ENCODE data around the gene AMER3. TPM values are rescaled to one million over a fixed set of nuclear protein-coding genes. Genes with fewer than 3 reads are reported as not detected.

The AMER3 gene
- total RNA-seq, 1 donor from 2014 or later: 1.2 TPM

GRCh38 chr2:130756053-130756873 is 923 bp downstream of the AMER3 start:
- DNase-seq (ENCODE audit: low spot score): peak; percentile 16

- DNase-seq (ENCODE audit: low spot score): no peak
Measured at GRCh38 chr2:130756874-130757668, 1.7 kb downstream of the AMER3 start.

DNA sequence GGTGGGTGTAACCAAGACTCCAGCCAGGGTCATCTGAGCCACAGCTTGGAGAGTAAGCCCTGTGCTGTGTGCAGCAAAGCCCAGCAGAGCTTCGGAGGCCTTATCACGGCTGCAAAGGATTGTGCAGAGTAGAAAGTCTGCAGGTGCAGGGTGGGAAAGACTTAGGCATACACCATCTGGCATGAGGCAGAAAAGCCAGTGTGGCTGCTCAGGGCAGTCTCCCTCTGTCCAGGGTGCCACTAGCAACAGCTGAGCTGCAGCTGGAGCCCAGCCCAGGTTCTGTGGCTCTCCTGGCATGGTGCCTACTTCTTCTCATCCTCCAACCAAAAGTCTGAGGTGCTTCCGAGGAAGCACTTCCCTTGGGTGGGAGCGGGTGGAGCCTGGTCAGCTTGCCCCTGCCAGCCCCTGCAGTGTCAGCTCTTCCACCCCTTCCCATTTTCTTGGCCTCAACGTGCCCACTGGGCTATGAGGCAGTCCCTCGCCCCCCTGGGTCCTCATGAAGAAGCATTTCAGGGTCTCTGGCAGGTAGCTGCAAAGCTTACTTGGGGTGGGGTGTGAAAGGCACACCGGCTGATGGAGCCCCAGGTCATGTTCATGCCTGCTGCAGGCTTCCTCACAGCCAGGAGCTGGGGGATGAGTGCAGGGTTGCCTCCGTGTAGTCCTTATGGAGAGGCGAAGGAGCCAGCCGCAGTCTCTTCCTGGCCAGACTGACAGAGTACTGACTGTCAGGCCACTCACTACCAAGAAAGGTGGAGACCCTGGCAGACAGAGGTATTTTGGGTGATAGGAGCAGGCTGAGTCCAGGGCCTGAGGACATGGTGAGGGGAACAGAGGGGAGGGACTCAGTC is 4.8 kb downstream of the AMER3 start:
- no peak for DNase-seq (ENCODE audit: low spot score)

DNA sequence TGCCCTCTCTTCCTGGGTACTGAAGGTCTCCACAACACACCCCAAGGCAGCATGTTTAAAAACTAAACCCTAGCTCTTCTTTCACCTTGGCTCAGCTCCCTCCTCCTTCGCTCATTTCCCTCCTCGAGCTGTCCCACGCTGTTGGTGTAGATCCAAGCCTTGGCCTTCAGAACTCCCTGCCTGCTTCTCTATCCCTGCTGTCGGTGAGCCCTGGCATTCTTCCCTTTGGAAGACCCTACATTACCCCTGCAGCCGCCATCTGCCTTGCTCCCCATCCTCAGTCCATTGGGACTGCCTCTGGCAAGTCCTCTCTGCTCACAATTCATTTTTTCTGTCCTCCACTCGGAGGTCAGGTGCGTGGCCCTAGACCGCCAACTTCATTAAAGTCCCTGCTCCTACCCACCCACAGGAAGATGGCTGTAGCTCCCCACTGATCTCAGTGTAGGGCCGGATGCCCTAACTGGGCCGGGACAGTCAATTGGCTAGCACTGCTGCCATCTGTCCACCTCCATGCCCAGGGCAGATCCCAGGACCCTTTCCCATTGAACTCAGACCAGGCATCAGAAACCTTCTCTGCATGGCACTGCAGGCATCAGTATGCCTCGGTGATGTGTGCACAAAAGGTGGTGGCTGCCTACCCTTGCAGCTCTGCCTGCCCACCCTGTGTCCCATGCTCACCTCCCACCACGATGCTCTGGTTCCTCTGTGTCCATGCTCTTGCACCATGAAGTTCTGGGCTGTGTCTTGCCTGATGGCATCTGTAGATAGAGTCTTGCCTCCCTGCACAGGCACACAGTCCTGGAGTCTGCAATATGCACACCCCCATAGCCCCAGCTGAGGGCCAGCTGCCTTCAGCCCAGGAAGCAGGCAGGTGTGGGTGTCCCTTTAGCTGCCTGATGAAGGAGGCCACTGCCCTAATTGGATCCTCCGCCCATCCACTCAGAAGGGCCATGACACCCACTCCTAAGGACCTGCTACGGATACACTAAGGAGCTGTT is 5.7 kb downstream of the AMER3 start:
- DNase-seq (ENCODE audit: low spot score): no peak

- no peak for DNase-seq (ENCODE audit: low spot score)
Measured at GRCh38 chr2:130762031-130762909, 6.9 kb downstream of the AMER3 start.

DNA sequence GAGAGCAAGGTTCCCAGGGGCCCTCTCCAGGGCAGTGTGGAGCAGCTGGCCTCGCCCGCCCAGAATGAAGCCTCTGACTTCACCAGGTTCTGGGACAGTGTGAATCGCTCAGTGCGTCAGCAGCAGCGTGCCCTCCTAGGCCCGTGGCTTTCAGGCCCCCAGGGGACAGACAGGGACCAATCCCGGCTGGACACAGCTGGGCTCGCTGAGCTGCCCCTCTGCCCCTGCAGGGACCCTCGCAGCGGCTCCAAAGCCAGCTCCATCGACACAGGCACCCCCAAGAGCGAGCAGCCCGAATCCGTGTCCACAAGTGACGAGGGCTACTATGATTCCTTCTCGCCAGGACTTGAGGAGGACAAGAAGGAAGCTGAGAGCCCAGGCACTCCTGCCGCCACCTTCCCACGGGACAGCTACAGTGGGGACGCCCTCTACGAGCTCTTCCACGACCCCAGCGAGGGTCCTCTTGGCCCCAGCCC is 7.6 kb downstream of the AMER3 start:
- DNase-seq (ENCODE audit: low spot score): no peak

GRCh38 chr2:130763405-130763804 is 8.1 kb downstream of the AMER3 start:
- DNase-seq (ENCODE audit: low spot score): no peak

DNA sequence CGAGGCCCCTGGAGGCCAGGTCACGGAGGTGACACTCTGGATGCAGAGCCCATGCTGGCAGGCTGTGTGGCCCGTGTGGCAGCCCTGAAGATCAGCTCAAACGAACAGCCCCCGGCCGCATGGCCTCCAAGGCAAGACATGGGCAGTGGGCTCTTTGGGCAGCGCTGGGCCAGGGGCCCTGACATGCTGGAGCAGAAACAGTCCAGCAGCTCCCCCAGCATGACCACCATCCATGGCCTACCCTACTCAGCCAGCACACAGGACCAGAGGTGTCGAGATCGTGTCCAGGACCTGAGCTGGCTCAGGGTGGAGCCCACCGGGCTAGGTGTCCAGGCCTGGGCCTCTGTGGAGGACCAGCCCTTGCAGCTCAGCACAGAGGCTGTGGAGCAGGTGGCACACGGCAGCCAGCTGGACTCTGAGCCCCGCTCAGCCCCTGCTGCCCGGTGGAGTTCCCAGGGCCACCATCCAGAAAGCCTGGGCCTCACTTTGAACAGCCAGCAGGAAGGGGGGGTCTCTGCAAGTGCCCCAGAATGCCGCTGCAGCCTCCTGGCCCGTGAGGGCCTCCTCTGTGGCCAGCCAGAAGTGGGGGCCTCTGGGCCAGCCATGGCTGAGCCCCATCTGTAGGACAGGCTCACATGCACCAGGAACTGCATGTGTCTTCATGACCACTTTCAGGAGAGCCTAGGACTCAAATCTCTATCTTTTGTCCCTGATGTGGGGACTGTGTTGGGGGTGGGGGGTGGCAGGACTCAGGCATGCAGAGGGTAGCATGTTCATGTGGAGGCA is 8.9 kb downstream of the AMER3 start:
- DNase-seq (ENCODE audit: low spot score): no peak

DNA sequence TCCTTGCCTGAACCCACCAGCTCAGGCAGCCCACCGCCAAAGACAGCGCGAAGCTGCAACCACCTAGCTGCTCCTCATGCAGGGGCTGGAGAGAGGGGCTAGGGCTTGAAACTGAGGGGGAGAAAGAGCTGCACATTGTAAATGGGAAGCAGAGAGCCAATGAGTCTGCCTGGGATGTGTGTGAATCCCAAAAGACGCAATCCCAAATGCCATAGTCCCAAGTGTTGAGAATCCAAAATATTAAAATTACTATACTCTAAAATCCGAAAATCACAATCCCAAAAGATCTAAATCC is 9.4 kb downstream of the AMER3 start:
- no peak for DNase-seq (ENCODE audit: low spot score)

DNA sequence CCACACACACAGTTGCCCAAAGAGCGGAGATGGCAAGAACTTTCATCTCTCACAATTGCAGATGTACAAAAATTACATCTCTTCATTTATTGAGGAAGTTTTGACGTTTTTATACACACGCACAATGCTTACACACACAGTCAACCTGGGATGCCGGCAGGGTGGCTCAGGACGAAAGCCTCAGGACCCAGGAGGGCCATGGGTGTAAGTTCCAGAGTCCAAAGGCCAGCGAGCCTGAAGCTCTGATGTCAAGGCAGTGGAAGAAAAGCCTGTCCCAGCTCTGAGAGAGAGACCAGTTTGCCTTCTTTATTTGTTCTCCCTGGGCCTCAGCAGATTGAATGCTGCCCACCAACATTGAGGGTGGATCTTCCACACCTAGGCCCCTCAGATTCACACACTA is 10.1 kb downstream of the AMER3 start:
- no peak for DNase-seq (ENCODE audit: low spot score)

DNA sequence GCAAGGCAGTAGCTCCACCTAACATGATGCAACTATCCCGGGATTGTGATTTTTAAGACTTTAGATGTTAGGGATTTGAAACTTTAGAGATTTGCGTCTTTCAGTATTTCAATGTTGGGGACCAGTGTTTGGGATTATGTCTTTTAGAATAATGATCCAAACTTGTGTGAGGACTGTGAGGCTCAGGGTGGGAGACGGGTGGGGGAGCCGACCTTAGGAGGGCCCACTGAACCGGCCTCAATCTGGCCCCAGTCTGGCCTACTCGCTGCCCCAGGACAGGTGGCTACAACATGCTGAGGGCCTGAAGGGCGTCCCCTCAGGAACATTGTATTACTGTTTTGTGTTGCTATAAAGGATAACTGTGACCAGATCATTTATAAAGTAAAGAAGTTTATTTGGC is 10.7 kb downstream of the AMER3 start:
- DNase-seq (ENCODE audit: low spot score): no peak

DNA sequence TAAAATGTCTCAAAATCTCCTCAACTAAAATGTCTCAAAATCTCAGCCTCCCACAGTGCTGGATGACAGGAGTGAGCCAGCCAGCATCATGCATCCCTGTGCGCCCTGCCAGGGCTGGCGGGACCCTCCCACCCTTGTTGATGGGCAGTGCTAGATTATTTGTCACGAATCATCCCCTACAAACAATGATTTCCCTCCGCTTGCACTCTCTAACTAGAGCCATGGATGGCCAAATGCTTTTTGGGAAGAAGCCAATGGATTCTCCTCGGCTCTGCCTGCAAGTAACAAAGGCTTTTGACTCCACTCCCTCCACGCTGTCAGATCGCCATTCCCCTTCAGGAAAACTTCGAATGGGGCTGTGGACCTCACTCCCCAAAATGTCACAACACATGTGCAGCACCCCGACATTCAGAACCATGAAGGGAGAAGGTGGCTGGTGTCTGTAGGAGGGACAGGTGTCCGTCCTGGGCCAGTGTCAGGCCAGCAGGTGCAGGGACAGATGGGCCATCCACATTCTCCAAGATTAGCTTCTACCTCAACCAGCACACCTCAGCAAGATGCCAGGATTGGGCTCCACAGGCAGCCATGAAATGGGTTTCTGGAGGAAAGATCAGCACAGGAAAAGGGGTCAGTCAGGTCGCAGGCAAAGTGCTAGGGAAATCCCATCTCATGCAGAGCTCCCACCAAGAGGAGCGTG is 11.5 kb downstream of the AMER3 start:
- DNase-seq (ENCODE audit: low spot score): no peak

GRCh38 chr2:130767408-130767775 is 12.1 kb downstream of the AMER3 start:
- DNase-seq (ENCODE audit: low spot score): no peak

DNA sequence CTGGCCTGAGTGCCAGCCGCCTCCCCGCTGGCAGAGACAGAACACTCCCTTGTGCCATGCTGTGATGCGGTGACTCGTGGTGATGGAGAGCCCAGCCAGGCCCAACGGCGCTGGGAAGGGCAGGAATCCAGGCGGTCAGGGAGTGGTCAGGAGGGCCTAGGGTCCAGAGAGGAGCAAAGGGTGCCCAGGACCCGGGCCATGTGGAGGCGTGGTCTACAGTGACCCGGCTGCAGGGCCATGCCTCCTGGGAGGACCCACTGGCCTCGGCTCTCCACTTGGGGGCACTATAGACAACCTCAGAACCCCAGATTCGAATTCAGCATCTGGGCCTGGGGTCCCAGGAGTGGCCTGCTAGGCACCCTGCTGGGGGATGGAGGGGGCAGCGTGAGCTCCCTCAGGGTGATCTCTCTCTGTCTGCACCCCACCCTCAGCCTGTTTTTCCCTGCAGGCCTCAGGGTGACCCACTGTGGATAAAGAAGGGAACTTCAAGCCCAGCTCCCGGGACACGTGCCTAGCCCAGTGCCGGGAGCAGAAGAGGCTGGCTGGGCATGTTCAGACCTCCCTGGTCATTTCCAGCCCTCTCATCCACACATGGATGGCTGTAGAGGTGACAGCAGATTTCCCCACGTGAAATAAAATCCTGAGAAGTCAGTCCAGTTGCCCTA is 13.0 kb downstream of the AMER3 start:
- DNase-seq (ENCODE audit: low spot score): no peak

- DNase-seq (ENCODE audit: low spot score): no peak
Measured at GRCh38 chr2:130769343-130769907, 14.1 kb downstream of the AMER3 start.

DNA sequence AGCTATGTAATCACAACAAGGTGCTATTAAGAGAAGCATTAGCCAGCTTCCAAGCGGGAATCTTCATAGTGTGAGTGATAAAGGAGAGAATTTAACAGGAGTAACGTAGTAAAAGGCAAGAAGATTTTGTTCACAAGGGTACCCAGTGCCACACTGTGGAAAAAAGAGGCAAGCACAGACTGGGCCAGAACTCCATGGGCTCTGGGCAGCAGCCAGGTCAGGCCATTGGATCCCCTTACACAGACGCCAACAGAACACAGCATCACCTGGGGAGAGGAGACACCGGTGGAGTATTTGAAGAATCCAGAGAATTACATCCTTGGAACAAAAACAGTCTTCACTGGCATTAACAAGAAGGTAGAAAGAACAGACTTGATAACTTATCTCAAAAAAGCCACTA is 21.2 kb downstream of the AMER3 start:
- no peak for DNase-seq (ENCODE audit: low spot score)

DNA sequence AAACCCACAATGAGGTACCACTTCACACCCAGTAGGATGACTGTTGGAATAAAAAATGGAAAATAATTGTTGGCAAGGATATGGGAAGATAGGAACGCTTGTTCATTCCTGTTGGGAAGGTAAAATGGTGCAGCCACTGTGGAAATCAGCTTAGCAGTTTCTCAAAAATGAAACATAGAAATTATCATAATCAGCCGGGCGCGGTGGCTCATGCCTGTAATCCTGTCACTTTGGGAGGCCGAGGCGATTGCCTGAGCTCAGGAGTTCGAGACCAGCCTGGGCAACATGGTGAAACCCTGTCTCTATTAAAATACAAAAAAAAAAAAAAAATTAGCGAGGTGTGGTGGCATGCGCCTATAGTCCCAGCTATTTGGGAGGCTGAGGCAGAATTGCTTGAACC is 23.4 kb downstream of the AMER3 start:
- no peak for DNase-seq (ENCODE audit: low spot score)
